ENCODE measurements around the gene CLCF1. TPM values are rescaled to one million over a fixed set of nuclear protein-coding genes. Genes with fewer than 3 reads are reported as not detected.

The CLCF1 gene
- total and polyA plus RNA-seq, 2 of the 13 experiments (the other 11 are each of a cell fraction or from before 2014, with no cell fraction given): 0.49 to 0.78 TPM

DNA sequence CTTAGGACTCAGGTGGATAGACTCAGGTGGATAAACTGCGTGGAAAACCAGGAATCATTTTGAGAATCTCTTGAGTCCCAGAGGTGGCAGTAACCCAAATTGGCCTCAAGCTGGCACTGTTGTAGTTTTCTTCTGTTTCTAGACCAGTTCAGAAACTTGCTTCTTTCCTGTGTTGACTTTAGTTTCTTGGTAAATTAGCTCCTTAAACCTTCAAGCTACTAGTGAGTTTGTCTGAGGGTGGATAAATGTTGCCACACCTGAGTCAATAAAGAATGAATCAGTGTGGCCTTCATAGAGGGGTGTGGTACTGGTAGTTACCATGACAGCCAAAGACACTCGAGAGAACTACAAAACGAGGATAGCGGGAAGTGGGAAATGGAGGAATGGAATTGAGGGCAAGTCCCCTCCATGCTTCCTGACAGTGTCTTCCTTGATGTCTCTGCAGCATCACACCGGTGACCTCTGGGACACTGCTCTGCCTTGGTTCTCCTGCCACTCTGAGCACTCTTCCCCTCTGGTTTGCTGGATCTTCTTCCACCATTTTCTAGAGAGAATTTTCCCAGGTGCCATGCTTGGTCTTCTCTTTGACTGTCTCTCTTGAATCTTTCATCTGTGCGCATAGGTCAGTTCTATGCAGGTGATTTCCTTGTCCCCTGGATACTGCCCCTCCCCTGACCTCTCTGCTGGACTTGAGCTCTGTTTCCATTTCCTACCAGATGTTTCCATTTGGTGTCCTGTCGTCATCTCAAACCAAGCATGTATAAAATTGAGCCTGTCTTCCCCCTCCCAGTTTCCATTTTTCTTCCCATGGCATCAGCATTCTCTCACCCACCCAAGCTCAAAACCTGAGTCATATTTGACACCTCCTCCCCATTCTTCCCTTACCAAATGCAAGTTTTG is 27.2 kb downstream of the CLCF1 start:
- H3K27me3 ChIP-seq (ENCODE audit: control insufficient read depth in 1 of 2, insufficient read depth in 2 of 2, low read length in 2 of 2): no peaks in the 10 kb centered on the region
- no peaks in the 10 kb centered on the region for H4K20me1 ChIP-seq (ENCODE audit: insufficient read depth, low read length)
- ATAC-seq (peak; percentile 67), DNase-seq (ENCODE audit: low spot score) (peak; percentile 32), FAIRE-seq (peak; percentile 77)
- WGBS (ENCODE audit: low lambda C conversion rate): 46% methylated on average over 7 of the region's 7 CpGs
- H3K4me3 ChIP-seq (replicated peaks in 1 of 3; ENCODE audit: insufficient read depth in 1 of 3, low read depth in 2 of 3, low read length in 3 of 3): no peak overlapping the region
- H3K79me2 ChIP-seq (ENCODE audit: insufficient read depth, low read length): no peaks in the 10 kb centered on the region
- H3K36me3 ChIP-seq (replicated peaks in 1 of 2; ENCODE audit: control insufficient read depth in 1 of 2, insufficient read depth in 2 of 2, low read length in 2 of 2): no peaks in the 10 kb centered on the region
- CTCF ChIA-PET (ENCODE audit: low intra/inter-chr PET ratio, low total read pairs): interaction anchor here (1.8 kb wide), 1 partner anchor 36 kb away, joined by 6 read pairs; no protein-coding TSS in a partner anchor
- H3K9ac ChIP-seq (ENCODE audit: insufficient read depth, low read depth, low read length): no peak overlapping the region
- no peak overlapping the region for H3K4me2 ChIP-seq (ENCODE audit: low read depth, low read length)
- BruUV-seq (replicated peaks): no TSS peak
- peaks cover 16% of the 10 kb centered on the region for H3K4me1 ChIP-seq (ENCODE audit: insufficient read depth, low read length)
- in situ Hi-C loops (cut with HindIII; ENCODE audit: extremely low pct_ligation_motif_present, low pct_unique_long_range_greater_than_20kb) (no loop called here), intact Hi-C loops (cut with micrococcal nuclease; ENCODE audit: unreplicated experiment) (no loop called here)
- H3K27ac ChIP-seq (ENCODE audit: extremely low read length, insufficient read depth, low read length): no peak overlapping the region
- no peak overlapping the region for H2AFZ ChIP-seq (ENCODE audit: low read length)
- POLR2A ChIA-PET: interaction anchor here (0.7 to 2.5 kb wide), 4 partner anchors 8 to 46 kb away, joined by 4 to 11 read pairs (median 7); partner anchors contain the start of genes CLCF1, POLD4 and RAD9A
- no peaks in the 10 kb centered on the region for H3K9me3 ChIP-seq (ENCODE audit: low read length)
- TF ChIP-seq POLR2G (IDR thresholded peaks at IDR 0.05; ENCODE audit: low read depth, low read length) (no peak), SKI (IDR thresholded peaks at IDR 0.05; ENCODE audit: partially characterized antibody) (no peak), CHCHD3 (CRISPR knock-in tag; IDR thresholded peaks at IDR 0.05) (no peak), ATM (IDR thresholded peaks at IDR 0.05; ENCODE audit: borderline replicate concordance) (no peak), HCFC1 (IDR thresholded peaks at IDR 0.05; ENCODE audit: low read depth, low read length) (no peak), STAG1 (CRISPR knock-in tag; IDR thresholded peaks at IDR 0.05) (peak; percentile 42), CC2D1A (CRISPR knock-in tag; IDR thresholded peaks at IDR 0.05) (no peak), FOXA3 (CRISPR knock-in tag; IDR thresholded peaks at IDR 0.05) (peak; percentile 68), MATR3 (CRISPR knock-in tag; IDR thresholded peaks at IDR 0.05) (no peak)
- TF ChIP-seq, protein P1, sequence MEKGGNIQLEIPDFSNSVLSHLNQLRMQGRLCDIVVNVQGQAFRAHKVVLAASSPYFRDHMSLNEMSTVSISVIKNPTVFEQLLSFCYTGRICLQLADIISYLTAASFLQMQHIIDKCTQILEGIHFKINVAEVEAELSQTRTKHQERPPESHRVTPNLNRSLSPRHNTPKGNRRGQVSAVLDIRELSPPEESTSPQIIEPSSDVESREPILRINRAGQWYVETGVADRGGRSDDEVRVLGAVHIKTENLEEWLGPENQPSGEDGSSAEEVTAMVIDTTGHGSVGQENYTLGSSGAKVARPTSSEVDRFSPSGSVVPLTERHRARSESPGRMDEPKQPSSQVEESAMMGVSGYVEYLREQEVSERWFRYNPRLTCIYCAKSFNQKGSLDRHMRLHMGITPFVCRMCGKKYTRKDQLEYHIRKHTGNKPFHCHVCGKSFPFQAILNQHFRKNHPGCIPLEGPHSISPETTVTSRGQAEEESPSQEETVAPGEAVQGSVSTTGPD (CRISPR knock-in tag; IDR thresholded peaks at IDR 0.05): no peak
- TF ChIP-seq, protein P2, sequence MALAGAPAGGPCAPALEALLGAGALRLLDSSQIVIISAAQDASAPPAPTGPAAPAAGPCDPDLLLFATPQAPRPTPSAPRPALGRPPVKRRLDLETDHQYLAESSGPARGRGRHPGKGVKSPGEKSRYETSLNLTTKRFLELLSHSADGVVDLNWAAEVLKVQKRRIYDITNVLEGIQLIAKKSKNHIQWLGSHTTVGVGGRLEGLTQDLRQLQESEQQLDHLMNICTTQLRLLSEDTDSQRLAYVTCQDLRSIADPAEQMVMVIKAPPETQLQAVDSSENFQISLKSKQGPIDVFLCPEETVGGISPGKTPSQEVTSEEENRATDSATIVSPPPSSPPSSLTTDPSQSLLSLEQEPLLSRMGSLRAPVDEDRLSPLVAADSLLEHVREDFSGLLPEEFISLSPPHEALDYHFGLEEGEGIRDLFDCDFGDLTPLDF (CRISPR knock-in tag; IDR thresholded peaks at IDR 0.05): no peak
- TF ChIP-seq, protein P3, sequence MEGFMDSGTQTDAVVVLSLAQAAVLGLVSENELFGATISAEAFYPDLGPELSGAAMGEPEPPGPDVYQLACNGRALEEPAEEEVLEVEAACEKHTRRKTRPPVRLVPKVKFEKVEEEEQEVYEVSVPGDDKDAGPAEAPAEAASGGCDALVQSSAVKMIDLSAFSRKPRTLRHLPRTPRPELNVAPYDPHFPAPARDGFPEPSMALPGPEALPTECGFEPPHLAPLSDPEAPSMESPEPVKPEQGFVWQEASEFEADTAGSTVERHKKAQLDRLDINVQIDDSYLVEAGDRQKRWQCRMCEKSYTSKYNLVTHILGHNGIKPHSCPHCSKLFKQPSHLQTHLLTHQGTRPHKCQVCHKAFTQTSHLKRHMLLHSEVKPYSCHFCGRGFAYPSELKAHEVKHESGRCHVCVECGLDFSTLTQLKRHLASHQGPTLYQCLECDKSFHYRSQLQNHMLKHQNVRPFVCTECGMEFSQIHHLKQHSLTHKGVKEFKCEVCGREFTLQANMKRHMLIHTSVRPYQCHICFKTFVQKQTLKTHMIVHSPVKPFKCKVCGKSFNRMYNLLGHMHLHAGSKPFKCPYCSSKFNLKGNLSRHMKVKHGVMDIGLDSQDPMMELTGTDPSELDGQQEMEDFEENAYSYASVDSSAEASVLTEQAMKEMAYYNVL (CRISPR knock-in tag; IDR thresholded peaks at IDR 0.05; ENCODE audit: borderline replicate concordance): no peak
- TF ChIP-seq, protein P4, sequence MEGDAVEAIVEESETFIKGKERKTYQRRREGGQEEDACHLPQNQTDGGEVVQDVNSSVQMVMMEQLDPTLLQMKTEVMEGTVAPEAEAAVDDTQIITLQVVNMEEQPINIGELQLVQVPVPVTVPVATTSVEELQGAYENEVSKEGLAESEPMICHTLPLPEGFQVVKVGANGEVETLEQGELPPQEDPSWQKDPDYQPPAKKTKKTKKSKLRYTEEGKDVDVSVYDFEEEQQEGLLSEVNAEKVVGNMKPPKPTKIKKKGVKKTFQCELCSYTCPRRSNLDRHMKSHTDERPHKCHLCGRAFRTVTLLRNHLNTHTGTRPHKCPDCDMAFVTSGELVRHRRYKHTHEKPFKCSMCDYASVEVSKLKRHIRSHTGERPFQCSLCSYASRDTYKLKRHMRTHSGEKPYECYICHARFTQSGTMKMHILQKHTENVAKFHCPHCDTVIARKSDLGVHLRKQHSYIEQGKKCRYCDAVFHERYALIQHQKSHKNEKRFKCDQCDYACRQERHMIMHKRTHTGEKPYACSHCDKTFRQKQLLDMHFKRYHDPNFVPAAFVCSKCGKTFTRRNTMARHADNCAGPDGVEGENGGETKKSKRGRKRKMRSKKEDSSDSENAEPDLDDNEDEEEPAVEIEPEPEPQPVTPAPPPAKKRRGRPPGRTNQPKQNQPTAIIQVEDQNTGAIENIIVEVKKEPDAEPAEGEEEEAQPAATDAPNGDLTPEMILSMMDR (CRISPR knock-in tag; IDR thresholded peaks at IDR 0.05): peak; percentile 48
- TF ChIP-seq, protein P5, sequence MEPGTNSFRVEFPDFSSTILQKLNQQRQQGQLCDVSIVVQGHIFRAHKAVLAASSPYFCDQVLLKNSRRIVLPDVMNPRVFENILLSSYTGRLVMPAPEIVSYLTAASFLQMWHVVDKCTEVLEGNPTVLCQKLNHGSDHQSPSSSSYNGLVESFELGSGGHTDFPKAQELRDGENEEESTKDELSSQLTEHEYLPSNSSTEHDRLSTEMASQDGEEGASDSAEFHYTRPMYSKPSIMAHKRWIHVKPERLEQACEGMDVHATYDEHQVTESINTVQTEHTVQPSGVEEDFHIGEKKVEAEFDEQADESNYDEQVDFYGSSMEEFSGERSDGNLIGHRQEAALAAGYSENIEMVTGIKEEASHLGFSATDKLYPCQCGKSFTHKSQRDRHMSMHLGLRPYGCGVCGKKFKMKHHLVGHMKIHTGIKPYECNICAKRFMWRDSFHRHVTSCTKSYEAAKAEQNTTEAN (CRISPR knock-in tag; conservative IDR thresholded peaks at IDR 0.05): no peak

Data from HepG2 (cell line).